HG02885 (cell line): ENCODE results near the gene ZNF862.
"Not testable (repeated sequence)": the region's sequence is repeated elsewhere in the genome, so short reads cannot be mapped to it uniquely, and the experiment has no call there.

Experiments
- ATAC-seq: cut with Tn5 transposase; IDR thresholded peaks from one replicate; pipeline ENCODE4 v1.9.1; 2021; ENCODE audit warnings: mild to moderate bottlenecking; ENCODE audit not compliant: unreplicated experiment, poor library complexity

The ZNF862 gene

GRCh38 chr7:149912126-149912525 lies 74.0 kb downstream of the ZNF862 start:
- not testable (repeated sequence) for ATAC-seq
